ENCODE results near the gene SYNCRIP. TPM values are rescaled to one million over a fixed set of nuclear protein-coding genes. Genes with fewer than 3 reads are reported as not detected.

Gene SYNCRIP
- total RNA-seq, 1 experiment from 2014 or later, result 189 TPM

- no peaks in the 10 kb centered on the region for H4K20me1 ChIP-seq (ENCODE audit: insufficient read depth)
- no peaks in the 10 kb centered on the region for H3K9me2 ChIP-seq (ENCODE audit: insufficient read depth)
- CTCF ChIA-PET, result no interaction called here
- peaks cover 18% of the 10 kb centered on the region for H3K79me2 ChIP-seq (ENCODE audit: insufficient read depth, low read length)
- H3K9me3 ChIP-seq (ENCODE audit: control insufficient read depth in 1 of 2, insufficient read depth in 1 of 2, low read depth in 1 of 2, low read length in 2 of 2), result no peaks in the 10 kb centered on the region
- H3K9ac ChIP-seq (ENCODE audit: low read length), result no peak overlapping the region
- H3K4me1 ChIP-seq (ENCODE audit: control insufficient read depth in 1 of 2, insufficient read depth in 2 of 2, low read length in 2 of 2), result peaks cover 3 to 9% of the 10 kb centered on the region in 2 experiments; a peak in 3 of 4 replicates
- BruUV-seq (replicated peaks), result no TSS peak
- H3K4me2 ChIP-seq (ENCODE audit: low read length), result no peak overlapping the region
- no peak overlapping the region for H2AFZ ChIP-seq (ENCODE audit: low read depth, low read length, poor library complexity, severe bottlenecking)
- intact Hi-C loops (cut with micrococcal nuclease), result no loop called here
- ATAC-seq (no peak), DNase-seq (ENCODE audit: low read depth, low spot score) (no peak)
- RAD21 ChIA-PET (ENCODE audit: low non-redundant PET in 1 of 2, low total read pairs in 2 of 2, uncharacterized antibody in 2 of 2, unreplicated experiment in 2 of 2), result no interaction called here
- no peaks in the 10 kb centered on the region for H3K27me3 ChIP-seq (ENCODE audit: insufficient read depth, low read length)
- POLR2A ChIA-PET, result no interaction called here
- H3K36me3 ChIP-seq (ENCODE audit: control insufficient read depth in 1 of 2, insufficient read depth in 2 of 2, low read length in 2 of 2), result no peaks in the 10 kb centered on the region
- H3K4me3 ChIP-seq (replicated peaks in 1 of 2; ENCODE audit: low read depth in 1 of 2, low read length in 2 of 2), result no peak overlapping the region
- no peak for TF ChIP-seq YY1 (IDR thresholded peaks at IDR 0.05; ENCODE audit: extremely low read depth, insufficient replicate concordance, low read depth, low read length)
- no peak for TF ChIP-seq SRF (IDR thresholded peaks at IDR 0.05; ENCODE audit: low read depth)
- no peak for TF ChIP-seq CEBPB (IDR thresholded peaks at IDR 0.05; ENCODE audit: low read depth)
- TF ChIP-seq CTCF (IDR thresholded peaks at IDR 0.05 in 2 of 3, conservative IDR thresholded peaks at IDR 0.05 in 1 of 3; ENCODE audit: borderline replicate concordance in 1 of 3, insufficient read depth in 1 of 3, low read depth in 2 of 3, low read length in 2 of 3), result no peak
- TF ChIP-seq POLR2A (IDR thresholded peaks at IDR 0.05; ENCODE audit: borderline replicate concordance, extremely low read depth, insufficient read depth, insufficient read length), result no peak
- TF ChIP-seq ZNF274 (IDR thresholded peaks at IDR 0.05; ENCODE audit: low read depth, low read length), result no peak
- no peak for TF ChIP-seq SP1 (IDR thresholded peaks at IDR 0.05; ENCODE audit: low read depth)
- TF ChIP-seq CBX3 (IDR thresholded peaks at IDR 0.05; ENCODE audit: low read depth), result no peak
- no peak for TF ChIP-seq FOSL1 (IDR thresholded peaks at IDR 0.05; ENCODE audit: low read depth)
- TF ChIP-seq EZH2 (IDR thresholded peaks at IDR 0.05), result no peak
- TF ChIP-seq ZFX (IDR thresholded peaks at IDR 0.05), result no peak
- TF ChIP-seq POLR2AphosphoS5 (IDR thresholded peaks at IDR 0.05; ENCODE audit: low read depth, low read length), result no peak
- TF ChIP-seq MAX (IDR thresholded peaks at IDR 0.05), result no peak
- no peak for TF ChIP-seq JUND (IDR thresholded peaks at IDR 0.05)
- no peak for TF ChIP-seq SIN3A (IDR thresholded peaks at IDR 0.05; ENCODE audit: low read depth)
- H3K27ac ChIP-seq (ENCODE audit: low read depth, low read length), result no peak overlapping the region
Observed at GRCh38 chr6:85684809-85685171, 42.1 kb upstream of the SYNCRIP start.

Measured in HCT116 (cell line).